Activated T-cell treated with anti-CD3 and anti-CD28 coated beads for 48 hours (primary cell): ENCODE results near the gene NHERF1.
A peak's percentile ranks its signal among the peaks of the same experiment; 100 is the strongest.

ENCODE experiments used
- DNase-seq: peaks from one replicate; pipeline ENCODE4 v3.0.0-alpha.2; 2020; ENCODE audit warnings: low read depth

Gene NHERF1

DNA sequence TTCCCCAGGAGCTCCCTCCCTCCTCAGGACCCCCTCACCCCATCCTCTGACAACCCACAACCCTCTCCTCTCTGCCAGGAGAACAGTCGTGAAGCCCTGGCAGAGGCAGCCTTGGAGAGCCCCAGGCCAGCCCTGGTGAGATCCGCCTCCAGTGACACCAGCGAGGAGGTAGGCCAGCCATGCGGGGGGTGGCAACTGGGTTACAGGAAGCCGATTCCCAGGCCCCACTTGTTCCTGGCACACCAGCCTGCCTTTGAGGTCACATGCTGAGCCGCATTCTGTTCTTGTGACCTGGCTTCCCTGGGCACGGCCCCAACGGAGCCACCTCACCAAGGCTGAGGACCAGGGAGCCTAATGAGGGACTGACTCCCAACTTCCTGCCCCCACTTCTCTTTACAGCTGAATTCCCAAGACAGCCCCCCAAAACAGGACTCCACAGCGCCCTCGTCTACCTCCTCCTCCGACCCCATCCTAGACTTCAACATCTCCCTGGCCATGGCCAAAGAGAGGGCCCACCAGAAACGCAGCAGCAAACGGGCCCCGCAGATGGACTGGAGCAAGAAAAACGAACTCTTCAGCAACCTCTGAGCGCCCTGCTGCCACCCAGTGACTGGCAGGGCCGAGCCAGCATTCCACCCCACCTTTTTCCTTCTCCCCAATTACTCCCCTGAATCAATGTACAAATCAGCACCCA, 19.8 kb downstream of the NHERF1 start:
- no peak for DNase-seq

DNA sequence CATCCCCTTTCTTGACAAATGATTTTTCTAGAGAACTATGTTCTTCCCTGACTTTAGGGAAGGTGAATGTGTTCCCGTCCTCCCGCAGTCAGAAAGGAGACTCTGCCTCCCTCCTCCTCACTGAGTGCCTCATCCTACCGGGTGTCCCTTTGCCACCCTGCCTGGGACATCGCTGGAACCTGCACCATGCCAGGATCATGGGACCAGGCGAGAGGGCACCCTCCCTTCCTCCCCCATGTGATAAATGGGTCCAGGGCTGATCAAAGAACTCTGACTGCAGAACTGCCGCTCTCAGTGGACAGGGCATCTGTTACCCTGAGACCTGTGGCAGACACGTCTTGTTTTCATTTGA, 20.3 kb downstream of the NHERF1 start:
- DNase-seq: no peak

DNA sequence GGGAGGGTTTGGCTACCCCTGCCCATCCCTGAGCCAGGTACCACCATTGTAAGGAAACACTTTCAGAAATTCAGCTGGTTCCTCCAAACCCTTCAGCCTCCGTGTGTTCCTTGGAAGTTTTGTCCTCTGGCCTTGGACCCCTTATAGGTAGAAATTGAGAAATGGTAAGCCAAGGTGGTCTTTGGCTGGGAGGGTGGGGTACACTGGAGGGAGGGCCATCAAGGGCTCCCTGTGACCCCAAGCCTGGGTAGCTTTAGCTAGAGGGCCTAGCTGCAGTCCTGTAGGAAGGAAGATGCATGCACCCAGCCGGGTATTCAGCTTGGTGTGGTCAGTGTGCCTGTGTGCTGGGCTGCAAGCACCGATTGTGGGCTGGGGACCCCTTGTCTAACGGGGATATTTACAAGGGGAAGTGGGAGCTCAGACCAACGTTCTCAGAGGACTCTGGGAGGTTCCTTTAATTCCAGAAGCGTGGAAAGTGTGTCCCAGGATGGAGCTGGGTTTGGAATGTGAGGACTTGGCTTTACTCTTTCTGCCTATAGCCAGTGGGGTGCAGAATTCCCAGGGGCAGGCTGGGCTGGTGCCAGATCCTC, 20.9 kb downstream of the NHERF1 start:
- no peak for DNase-seq

DNA sequence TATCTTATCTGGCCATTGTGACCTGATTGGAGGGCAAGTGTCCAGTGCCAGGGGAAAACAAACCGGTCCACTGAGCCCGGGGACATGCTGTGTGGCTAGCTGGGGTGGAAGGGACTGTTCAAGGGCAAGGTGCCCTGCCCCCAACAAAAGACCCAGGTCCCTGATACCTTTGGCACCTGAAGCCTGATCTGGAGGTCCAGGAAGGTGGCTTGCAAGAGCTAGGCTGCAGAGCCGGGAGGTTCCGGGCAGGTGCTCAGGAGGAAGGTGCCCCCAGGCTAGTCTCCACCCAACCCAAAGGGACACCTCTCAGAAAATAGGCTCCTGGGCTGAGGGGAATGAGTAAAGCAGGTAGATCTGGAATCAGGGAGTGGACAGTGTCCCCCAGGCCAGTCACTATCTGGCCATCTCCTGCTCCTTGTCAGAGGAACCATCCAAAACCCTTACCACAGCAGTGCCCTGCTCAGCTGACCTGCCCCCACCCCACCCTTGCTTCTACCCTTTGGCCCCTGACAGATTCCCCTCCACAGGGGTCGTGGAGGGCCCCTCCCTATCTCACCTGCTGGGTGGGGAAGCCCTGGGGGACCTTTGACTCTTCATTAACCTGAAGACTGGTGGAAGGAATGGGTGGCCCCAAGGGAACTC, 21.5 kb downstream of the NHERF1 start:
- no peak for DNase-seq

GRCh38 chr17:74770498-74771318, 22.3 kb downstream of the NHERF1 start:
- peak; percentile 56 for DNase-seq

GRCh38 chr17:74771319-74771914, 23.0 kb downstream of the NHERF1 start:
- DNase-seq: no peak

DNA sequence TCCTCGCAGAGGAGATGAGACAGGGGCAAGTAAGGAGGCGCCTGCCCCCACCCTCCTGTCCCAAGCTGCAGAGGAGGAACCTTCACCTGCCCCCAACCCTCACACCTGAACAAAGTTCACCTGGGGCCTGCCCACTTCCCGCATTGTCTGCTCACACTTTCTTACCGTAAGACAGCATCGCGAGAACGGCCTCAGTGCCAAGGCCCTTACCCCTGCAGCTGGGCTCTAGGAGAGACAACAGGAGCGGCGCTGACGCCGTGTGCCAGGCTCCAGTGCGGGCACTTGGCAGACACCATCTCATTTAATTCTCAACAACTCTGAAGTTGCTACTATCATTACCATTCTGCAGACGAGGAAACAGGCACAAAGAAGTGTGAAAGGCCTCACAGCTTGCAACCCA, 23.6 kb downstream of the NHERF1 start:
- no peak for DNase-seq

- DNase-seq: no peak
These were observed 25.0 kb downstream of the NHERF1 start for GRCh38 chr17:74773414-74773813.

GRCh38 chr17:74773871-74774286, 25.5 kb downstream of the NHERF1 start:
- DNase-seq: no peak

DNA sequence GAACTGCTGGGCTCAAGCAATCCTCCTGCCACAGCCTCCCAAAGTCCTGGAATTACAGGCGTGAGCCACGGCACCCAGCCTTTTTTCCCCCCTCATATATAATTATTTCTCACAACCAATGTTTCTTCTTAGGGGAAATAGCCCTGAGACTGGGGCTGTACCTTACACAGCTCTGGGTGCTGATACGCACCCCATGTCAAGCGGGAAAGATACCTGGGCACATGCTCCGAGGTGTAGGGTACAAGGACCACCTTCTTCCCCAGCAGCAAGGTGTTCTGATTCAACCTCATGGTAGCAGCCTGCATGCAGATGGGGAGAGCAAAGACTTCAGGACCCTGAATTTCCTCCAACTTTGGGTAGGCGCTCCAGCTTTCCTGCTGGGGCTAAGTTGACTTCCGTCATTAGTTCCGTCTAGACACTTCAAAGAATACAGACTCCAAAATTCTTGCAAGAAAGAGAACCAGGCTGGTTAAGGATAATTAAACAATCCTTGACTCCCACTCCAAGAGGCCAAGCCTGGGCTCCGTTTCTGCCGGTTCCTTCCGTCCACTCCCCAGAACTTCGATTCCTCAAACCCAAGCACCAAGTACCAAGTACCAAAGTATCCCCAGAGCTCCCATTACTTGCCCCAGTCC, 27.1 kb downstream of the NHERF1 start:
- DNase-seq: no peak

GRCh38 chr17:74776044-74776962, 27.9 kb downstream of the NHERF1 start, which contains the start of gene NAT9:
Gene NAT9 (minus strand): TSS chr17:74776345. CDS start chr17:74775698, 647 bp downstream.
- peak; percentile 100 for DNase-seq

DNA sequence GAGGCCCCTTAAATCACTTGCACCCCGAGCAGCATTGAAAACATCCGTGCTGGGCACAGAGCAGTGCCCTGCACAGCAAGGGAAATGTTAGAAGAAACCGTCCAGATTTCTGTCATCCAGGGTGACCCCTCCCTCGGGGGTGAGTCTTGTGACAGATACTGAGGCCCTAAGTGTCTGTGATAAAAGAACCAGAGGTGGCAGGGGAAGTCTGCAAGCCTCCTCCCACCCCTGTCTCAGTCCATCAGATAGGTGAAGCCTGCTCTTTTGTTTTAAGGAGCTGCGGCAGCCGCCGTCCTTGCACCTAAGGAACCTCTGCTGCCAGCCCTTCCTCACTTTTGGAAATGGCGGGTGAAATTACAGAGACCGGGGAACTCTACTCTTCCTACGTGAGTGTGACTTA, 28.6 kb downstream of the NHERF1 start:
- DNase-seq: no peak

- no peak for DNase-seq
These were observed 29.6 kb downstream of the NHERF1 start for GRCh38 chr17:74777901-74778515.

GRCh38 chr17:74778960-74779359, 30.5 kb downstream of the NHERF1 start:
- no peak for DNase-seq

DNA sequence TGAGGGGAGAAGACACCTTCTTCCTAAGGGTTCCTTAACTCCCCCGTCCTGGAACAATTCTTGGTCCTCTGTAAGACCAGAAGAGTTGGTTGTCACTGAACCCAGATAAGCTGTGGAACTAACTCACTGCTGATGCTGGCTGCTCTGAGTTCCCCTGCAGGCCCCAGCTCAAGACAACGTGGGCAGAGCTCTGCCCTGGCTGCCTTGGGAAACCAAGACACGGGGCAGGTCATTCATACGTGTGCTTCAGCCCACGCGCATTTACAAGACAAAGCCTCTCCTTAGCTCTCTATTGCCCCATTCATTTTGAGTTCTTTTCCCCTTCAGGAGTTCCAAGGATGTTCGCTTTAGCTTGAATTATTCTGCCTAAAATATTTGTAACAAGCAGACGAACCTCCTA, 31.1 kb downstream of the NHERF1 start:
- no peak for DNase-seq

DNA sequence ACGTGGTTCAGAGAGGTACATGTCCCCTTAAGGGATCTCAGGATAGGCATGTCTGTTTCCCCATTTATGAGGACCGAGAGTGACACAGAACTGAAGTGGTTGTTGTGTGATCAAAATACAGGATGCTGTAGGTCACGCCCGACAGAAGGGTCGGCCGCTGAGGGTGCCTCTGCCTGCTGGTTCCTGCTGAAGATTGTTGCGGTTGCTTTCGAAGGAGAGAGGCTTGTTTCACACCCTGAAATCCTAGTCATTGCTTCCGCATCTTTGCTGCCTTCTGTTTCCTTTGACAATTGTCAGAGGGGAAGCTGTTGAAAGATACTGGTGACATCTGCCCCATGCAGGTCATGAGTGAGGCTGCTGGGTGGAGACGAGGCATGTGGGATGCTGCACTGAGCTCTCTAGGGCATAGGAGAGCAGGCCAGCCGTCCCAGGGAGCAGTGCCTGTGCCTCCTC, 31.5 kb downstream of the NHERF1 start:
- peak; percentile 46 for DNase-seq

GRCh38 chr17:74780443-74781238, 32.2 kb downstream of the NHERF1 start:
- DNase-seq: no peak

- DNase-seq: no peak
These were observed 34.1 kb downstream of the NHERF1 start for GRCh38 chr17:74782571-74782970.

GRCh38 chr17:74784125-74784810, 35.8 kb downstream of the NHERF1 start:
- no peak for DNase-seq
